ENCODE measurements around the gene AGMAT. TPM values are rescaled to one million over a fixed set of nuclear protein-coding genes. Genes with fewer than 3 reads are reported as not detected.

Gene AGMAT
- total RNA-seq, 1 donor from 2014 or later, result 34.4 TPM

GRCh38 chr1:15542388-15543250, 42.2 kb downstream of the AGMAT start:
- Mint-ChIP-seq H3K36me3 (ENCODE audit: low read depth) (peaks cover 41% of the 10 kb centered on the region), H3K27ac (no peak overlapping the region), H3K9me3 (no peaks in the 10 kb centered on the region), H3K4me3 (no peak overlapping the region), H3K4me1 (ENCODE audit: low read depth) (no peaks in the 10 kb centered on the region), H3K27me3 (ENCODE audit: insufficient read depth) (no peaks in the 10 kb centered on the region)
- no peak for DNase-seq (ENCODE audit: low spot score)
- intact Hi-C loops (cut with micrococcal nuclease), result no loop called here

- Mint-ChIP-seq H3K9me3 (no peaks in the 10 kb centered on the region), H3K4me3 (no peak overlapping the region), H3K4me1 (ENCODE audit: low read depth) (no peaks in the 10 kb centered on the region), H3K36me3 (ENCODE audit: low read depth) (peaks cover 45% of the 10 kb centered on the region), H3K27ac (no peak overlapping the region), H3K27me3 (ENCODE audit: insufficient read depth) (no peaks in the 10 kb centered on the region)
- intact Hi-C loops (cut with micrococcal nuclease), result no loop called here
- no peak for DNase-seq (ENCODE audit: low spot score)
Observed at GRCh38 chr1:15541231-15541792, 43.5 kb downstream of the AGMAT start.

DNA sequence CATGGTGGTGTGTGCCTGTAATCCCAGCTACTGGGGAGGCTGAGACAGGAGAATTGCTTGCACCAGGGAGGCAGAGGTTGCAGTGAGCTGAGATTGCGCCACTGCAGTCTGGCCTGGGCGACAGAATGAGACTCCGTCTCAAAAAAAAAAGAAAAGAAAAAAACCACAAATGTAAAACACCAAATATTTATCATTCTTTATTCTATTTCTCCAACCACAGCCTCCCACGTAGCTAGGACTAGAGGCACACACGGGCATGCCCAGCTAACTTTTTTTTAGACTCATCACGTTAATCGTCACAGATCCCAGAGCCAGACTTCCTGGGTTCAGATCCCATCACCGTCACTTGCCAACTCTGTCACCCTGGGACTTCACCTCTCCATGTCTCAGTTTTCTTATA, 44.7 kb downstream of the AGMAT start:
- no peaks in the 10 kb centered on the region for H3K27me3 Mint-ChIP-seq (ENCODE audit: insufficient read depth)
- no peaks in the 10 kb centered on the region for H3K9me3 Mint-ChIP-seq
- H3K4me3 Mint-ChIP-seq, result no peak overlapping the region
- no peak overlapping the region for H3K27ac Mint-ChIP-seq
- no peak for DNase-seq (ENCODE audit: low spot score)
- intact Hi-C loops (cut with micrococcal nuclease), result no loop called here
- H3K36me3 Mint-ChIP-seq (ENCODE audit: low read depth), result peaks cover 39% of the 10 kb centered on the region
- no peaks in the 10 kb centered on the region for H3K4me1 Mint-ChIP-seq (ENCODE audit: low read depth)

GRCh38 chr1:15538771-15539170, 46.1 kb downstream of the AGMAT start:
- Mint-ChIP-seq H3K4me1 (ENCODE audit: low read depth) (no peaks in the 10 kb centered on the region), H3K36me3 (ENCODE audit: low read depth) (peaks cover 40% of the 10 kb centered on the region), H3K9me3 (no peaks in the 10 kb centered on the region), H3K27ac (no peak overlapping the region), H3K27me3 (ENCODE audit: insufficient read depth) (no peaks in the 10 kb centered on the region), H3K4me3 (no peak overlapping the region)
- intact Hi-C loops (cut with micrococcal nuclease), result no loop called here
- no peak for DNase-seq (ENCODE audit: low spot score)

GRCh38 chr1:15531682-15532081, 53.2 kb downstream of the AGMAT start:
- Mint-ChIP-seq H3K9me3 (no peaks in the 10 kb centered on the region), H3K27me3 (ENCODE audit: insufficient read depth) (no peaks in the 10 kb centered on the region), H3K4me1 (ENCODE audit: low read depth) (peaks cover 20% of the 10 kb centered on the region), H3K36me3 (ENCODE audit: low read depth) (peaks cover 22% of the 10 kb centered on the region), H3K4me3 (no peak overlapping the region), H3K27ac (no peak overlapping the region)
- intact Hi-C loops (cut with micrococcal nuclease), result no loop called here
- DNase-seq (ENCODE audit: low spot score), result no peak

GRCh38 chr1:15531003-15531402, 53.8 kb downstream of the AGMAT start:
- no peaks in the 10 kb centered on the region for H3K9me3 Mint-ChIP-seq
- H3K4me1 Mint-ChIP-seq (ENCODE audit: low read depth), result peaks cover 26% of the 10 kb centered on the region
- no peak for DNase-seq (ENCODE audit: low spot score)
- H3K4me3 Mint-ChIP-seq, result no peak overlapping the region
- H3K27me3 Mint-ChIP-seq (ENCODE audit: insufficient read depth), result no peaks in the 10 kb centered on the region
- H3K27ac Mint-ChIP-seq, result no peak overlapping the region
- intact Hi-C loops (cut with micrococcal nuclease), result no loop called here
- H3K36me3 Mint-ChIP-seq (ENCODE audit: low read depth), result peaks cover 17% of the 10 kb centered on the region

DNA sequence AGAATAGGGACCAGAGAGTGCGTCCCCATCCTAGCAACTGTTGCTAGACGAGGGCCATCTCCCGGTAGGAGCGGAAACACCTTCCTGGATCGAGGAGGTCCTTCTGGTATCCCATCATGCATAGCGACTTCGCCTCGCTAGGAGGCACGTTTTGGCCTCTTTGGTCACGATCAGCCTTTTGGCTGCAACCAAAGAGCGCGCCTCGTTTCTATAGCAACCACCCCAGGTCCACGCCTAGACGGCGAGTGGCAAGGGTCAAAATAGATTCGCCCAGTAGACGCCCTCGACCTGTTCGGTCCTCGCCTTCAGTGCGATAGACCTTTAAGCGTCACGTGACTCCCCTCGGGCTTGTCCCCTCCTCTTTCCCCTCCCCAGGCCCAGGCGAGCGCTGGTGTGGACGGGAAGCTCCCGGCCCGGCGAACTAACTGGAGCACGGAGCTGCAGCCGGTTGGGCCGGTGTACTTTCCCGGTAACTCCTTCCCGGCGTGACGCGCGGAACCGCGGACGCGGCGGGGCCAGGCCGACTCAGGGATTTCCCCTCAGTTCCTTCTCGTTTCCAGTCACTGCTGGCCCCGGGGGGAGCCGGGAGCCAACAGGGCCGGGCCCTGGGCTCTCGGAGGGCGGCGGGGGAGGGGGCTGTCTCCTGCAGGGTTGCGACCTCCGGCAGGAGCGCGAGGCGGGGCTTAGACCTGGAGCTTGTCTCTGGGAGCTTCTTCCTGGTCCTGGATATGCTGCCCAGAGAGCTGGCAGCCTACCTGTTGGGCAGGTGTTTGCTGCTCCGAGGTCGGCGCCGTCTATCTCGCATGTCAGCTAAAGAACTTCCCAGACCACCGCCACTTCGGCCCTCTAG, 58.1 kb downstream of the AGMAT start, which contains the start of gene DNAJC16:
Gene DNAJC16, plus strand, starts transcription at position 359 of the 850 bp plus-strand sequence. CDS start 2,258 bp downstream, outside the sequence.
- H3K4me3 Mint-ChIP-seq, result peak within 1 kb of the TSS; percentile 83
- peaks cover 11% of the 10 kb centered on the region for H3K36me3 Mint-ChIP-seq (ENCODE audit: low read depth)
- H3K27me3 Mint-ChIP-seq (ENCODE audit: insufficient read depth), result no peaks in the 10 kb centered on the region
- H3K27ac Mint-ChIP-seq, result peak within 1 kb of the TSS; percentile 95
- DNase-seq (ENCODE audit: low spot score), result peak; percentile 98
- peaks cover 57% of the 10 kb centered on the region for H3K4me1 Mint-ChIP-seq (ENCODE audit: low read depth)
- no peaks in the 10 kb centered on the region for H3K9me3 Mint-ChIP-seq
- intact Hi-C loops (cut with micrococcal nuclease), result loop anchor here (1.0 to 10.0 kb wide), 10 partner anchors 53 to 1908 kb away; partner anchors contain the start of genes DDI2, FBXO42, PLEKHM2 and RCC2

- H3K27ac Mint-ChIP-seq, result peak overlapping the region; percentile 95
- DNase-seq (ENCODE audit: low spot score), result no peak
- intact Hi-C loops (cut with micrococcal nuclease), result loop anchor here (1.0 to 10.0 kb wide), 9 partner anchors 58 to 1909 kb away; partner anchors contain the start of genes DDI2, FBXO42, PLEKHM2 and RCC2
- H3K27me3 Mint-ChIP-seq (ENCODE audit: insufficient read depth), result no peaks in the 10 kb centered on the region
- peaks cover 63% of the 10 kb centered on the region for H3K4me1 Mint-ChIP-seq (ENCODE audit: low read depth)
- peak overlapping the region; percentile 83 for H3K4me3 Mint-ChIP-seq
- peaks cover 13% of the 10 kb centered on the region for H3K36me3 Mint-ChIP-seq (ENCODE audit: low read depth)
- H3K9me3 Mint-ChIP-seq, result no peaks in the 10 kb centered on the region
Observed at GRCh38 chr1:15526021-15526489, 58.8 kb downstream of the AGMAT start.

DNA sequence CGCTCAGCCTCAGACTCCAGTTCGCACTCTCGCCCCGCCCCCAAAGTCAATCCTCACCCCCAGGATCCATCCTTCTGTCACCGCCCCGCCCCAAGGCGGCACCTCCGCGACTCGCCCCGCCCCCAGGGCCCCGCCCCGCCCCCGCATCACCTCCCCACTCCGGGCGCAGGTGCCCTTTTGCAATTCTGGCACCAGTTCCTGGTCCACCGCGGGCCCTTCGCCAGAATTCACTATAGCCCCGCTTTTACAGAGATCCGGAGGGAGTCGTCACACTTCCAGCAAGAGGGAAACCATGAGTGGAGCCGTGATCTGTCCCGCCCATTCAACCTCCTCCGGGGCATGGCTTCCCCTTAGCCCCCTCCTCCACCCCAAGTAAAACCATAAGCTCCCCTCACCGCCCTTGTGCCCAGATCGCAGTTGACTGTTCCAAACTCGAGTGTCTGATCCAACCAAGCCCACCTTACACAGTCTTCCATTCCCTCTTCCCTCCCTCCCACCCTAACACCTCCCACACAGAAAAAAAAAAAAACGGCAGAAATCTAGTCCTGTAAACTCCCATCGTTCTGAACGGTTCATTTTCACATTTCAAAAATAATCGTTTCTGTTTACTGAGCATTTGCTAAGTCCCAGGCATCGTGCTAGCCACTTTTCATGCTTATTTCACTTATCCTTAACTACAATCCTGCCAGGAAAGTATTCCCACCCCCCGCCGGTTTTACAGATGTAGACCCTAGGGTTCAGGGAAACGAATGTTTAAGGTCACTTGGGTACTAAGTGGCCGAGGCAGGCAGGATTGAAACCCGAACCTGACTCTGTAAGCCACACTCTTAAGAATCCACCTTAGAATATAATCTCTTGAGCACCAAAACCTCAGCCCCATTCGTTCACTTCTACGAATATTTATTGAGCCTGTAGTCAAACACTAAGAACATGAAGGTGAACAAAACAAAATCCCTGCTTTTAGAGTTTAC, 59.5 kb downstream of the AGMAT start:
- DNase-seq (ENCODE audit: low spot score), result no peak
- no peaks in the 10 kb centered on the region for H3K27me3 Mint-ChIP-seq (ENCODE audit: insufficient read depth)
- H3K4me3 Mint-ChIP-seq, result peak overlapping the region; percentile 83
- H3K4me1 Mint-ChIP-seq (ENCODE audit: low read depth), result peaks cover 64% of the 10 kb centered on the region
- peaks cover 9% of the 10 kb centered on the region for H3K36me3 Mint-ChIP-seq (ENCODE audit: low read depth)
- peak overlapping the region; percentile 95 for H3K27ac Mint-ChIP-seq
- intact Hi-C loops (cut with micrococcal nuclease), result loop anchor here (1.0 to 10.0 kb wide), 10 partner anchors 59 to 1909 kb away; partner anchors contain the start of genes DDI2, FBXO42, PLEKHM2 and RCC2
- no peaks in the 10 kb centered on the region for H3K9me3 Mint-ChIP-seq

DNA sequence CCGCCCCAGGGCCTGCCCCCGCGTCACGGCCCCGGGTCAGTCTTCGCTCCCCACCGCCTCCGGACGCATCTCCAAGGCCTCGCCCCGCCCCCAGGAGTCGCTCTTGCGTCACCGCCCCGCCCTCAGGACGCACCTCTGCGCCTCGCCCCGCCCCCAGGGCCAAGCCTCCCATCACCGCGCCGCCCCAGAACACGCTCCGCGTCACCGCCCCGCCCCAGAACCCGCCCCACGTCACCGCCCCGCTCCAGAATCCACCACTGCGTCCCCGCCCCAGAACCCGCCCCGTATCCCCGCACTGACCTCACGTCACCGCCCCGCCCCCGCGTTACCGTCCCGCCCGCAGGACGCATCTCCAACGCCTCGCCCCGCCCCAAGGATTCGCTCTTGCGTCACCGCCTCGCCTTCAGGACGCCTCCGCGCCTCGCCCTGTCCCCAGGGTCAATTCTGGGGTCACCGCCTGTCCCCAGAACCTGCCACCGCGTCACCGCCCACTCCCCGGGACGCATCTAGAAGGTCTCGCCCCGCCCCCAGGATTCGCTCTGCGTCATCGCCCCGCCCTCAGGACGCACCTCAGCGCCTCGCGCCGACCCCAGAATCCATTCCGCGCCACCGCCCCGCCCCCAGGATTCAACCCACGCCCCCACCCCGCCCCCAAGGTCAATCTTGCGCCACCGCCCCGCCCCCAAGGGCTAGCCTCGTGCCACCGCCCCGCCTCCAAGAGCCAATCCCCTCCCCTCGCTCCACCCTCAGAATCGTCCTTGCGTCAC, 60.4 kb downstream of the AGMAT start:
- Mint-ChIP-seq H3K36me3 (ENCODE audit: low read depth) (peaks cover 7% of the 10 kb centered on the region), H3K4me1 (ENCODE audit: low read depth) (peaks cover 65% of the 10 kb centered on the region), H3K27me3 (ENCODE audit: insufficient read depth) (no peaks in the 10 kb centered on the region), H3K9me3 (no peaks in the 10 kb centered on the region), H3K4me3 (peak overlapping the region; percentile 83), H3K27ac (peak overlapping the region; percentile 95)
- DNase-seq (ENCODE audit: low spot score), result peak; percentile 99
- intact Hi-C loops (cut with micrococcal nuclease), result loop anchor here (1.0 to 10.0 kb wide), 7 partner anchors 78 to 1910 kb away; partner anchors contain the start of genes EFHD2, RCC2, SDHB and SZRD1

DNA sequence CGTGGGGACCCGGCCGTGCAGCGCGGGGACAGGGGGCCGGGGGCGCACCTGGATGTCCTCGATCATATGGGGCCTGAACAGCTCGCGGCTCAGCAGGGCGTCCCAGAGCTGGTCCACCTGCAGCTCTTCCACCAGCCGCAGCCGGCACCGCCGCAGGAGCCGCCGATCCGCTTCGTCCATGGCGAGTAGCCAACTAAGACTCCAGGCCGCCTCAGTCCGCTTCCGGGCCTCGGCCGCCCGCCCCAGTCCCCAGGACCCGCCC, 60.9 kb downstream of the AGMAT start, which contains the start of gene CASP9:
Gene CASP9, minus strand, starts transcription at position 195 of the 262 bp plus-strand sequence. Its CDS starts 15 bp downstream, at position 180.
- Mint-ChIP-seq H3K4me1 (ENCODE audit: low read depth) (peaks cover 66% of the 10 kb centered on the region), H3K36me3 (ENCODE audit: low read depth) (peaks cover 9% of the 10 kb centered on the region)

More for the DNA sequence above, 60.9 kb downstream of the AGMAT start, which contains the start of gene CASP9:
- peak within 1 kb of the TSS; percentile 83 for H3K4me3 Mint-ChIP-seq
- intact Hi-C loops (cut with micrococcal nuclease), result loop anchor here (1.0 to 10.0 kb wide), 4 partner anchors 115 to 1911 kb away; partner anchors contain the start of genes EFHD2, RCC2 and SZRD1
- no peaks in the 10 kb centered on the region for H3K9me3 Mint-ChIP-seq
- no peaks in the 10 kb centered on the region for H3K27me3 Mint-ChIP-seq (ENCODE audit: insufficient read depth)
- no peak for DNase-seq (ENCODE audit: low spot score)
- peak within 1 kb of the TSS; percentile 95 for H3K27ac Mint-ChIP-seq
